NOMO-1 treated with dmso at 0.1 percent for 144 hours (cell line): ENCODE results near the gene ZFP64.
A peak's percentile ranks its signal among the peaks of the same experiment; 100 is the strongest.
"Not testable (repeated sequence)": the region's sequence is repeated elsewhere in the genome, so short reads cannot be mapped to it uniquely, and the experiment has no call there.

Source experiments
- DNase-seq: peaks from one replicate; lab custom pipeline; 2025; ENCODE audit not compliant: unreplicated experiment; lab: John Stamatoyannopoulos, UW

The ZFP64 gene

GRCh38 chr20:52191132-52191915, at the start of gene ZFP64:
ZFP64 (minus strand) TSS chr20:52191779; CDS start chr20:52191636, 143 bp downstream.
- DNase-seq: peak; percentile 63

GRCh38 chr20:52240802-52241201, 49.2 kb upstream of the ZFP64 start:
- DNase-seq: no peak

GRCh38 chr20:52239102-52239501, 47.5 kb upstream of the ZFP64 start:
- DNase-seq: no peak

- no peak for DNase-seq
Measured at GRCh38 chr20:52236292-52236691, 44.7 kb upstream of the ZFP64 start.

- DNase-seq: no peak
Measured at GRCh38 chr20:52235129-52235528, 43.5 kb upstream of the ZFP64 start.

- DNase-seq: no peak
Measured at GRCh38 chr20:52234302-52235045, 42.9 kb upstream of the ZFP64 start.

- no peak for DNase-seq
Measured at GRCh38 chr20:52231230-52231746, 39.7 kb upstream of the ZFP64 start.

GRCh38 chr20:52230409-52230808, 38.8 kb upstream of the ZFP64 start:
- no peak for DNase-seq

GRCh38 chr20:52229346-52229745, 37.8 kb upstream of the ZFP64 start:
- DNase-seq: not testable (repeated sequence)

- no peak for DNase-seq
Measured at GRCh38 chr20:52226370-52226769, 34.8 kb upstream of the ZFP64 start.

- DNase-seq: no peak
Measured at GRCh38 chr20:52224920-52225319, 33.3 kb upstream of the ZFP64 start.

- DNase-seq: not testable (repeated sequence)
Measured at GRCh38 chr20:52221362-52221761, 29.8 kb upstream of the ZFP64 start.

GRCh38 chr20:52220891-52221290, 29.3 kb upstream of the ZFP64 start:
- not testable (repeated sequence) for DNase-seq

- no peak for DNase-seq
Measured at GRCh38 chr20:52219441-52219840, 27.9 kb upstream of the ZFP64 start.

GRCh38 chr20:52217689-52218395, 26.3 kb upstream of the ZFP64 start:
- DNase-seq: no peak

- no peak for DNase-seq
Measured at GRCh38 chr20:52213995-52214394, 22.4 kb upstream of the ZFP64 start.

- no peak for DNase-seq
Measured at GRCh38 chr20:52212943-52213342, 21.4 kb upstream of the ZFP64 start.

- DNase-seq: no peak
Measured at GRCh38 chr20:52210037-52210990, 18.7 kb upstream of the ZFP64 start.

GRCh38 chr20:52209154-52209571, 17.6 kb upstream of the ZFP64 start:
- DNase-seq: no peak
